D341Med (cell line): ENCODE data around the gene CCDC191.

Experiments
- DNase-seq: peaks from one replicate; pipeline ENCODE4 v3.0.0; 2012; ENCODE audit warnings: low spot score

CCDC191 gene

GRCh38 chr3:114057011-114057347 lies 653 bp upstream of the CCDC191 start:
- DNase-seq, result peak; percentile 50

- no peak for DNase-seq
These were observed 4.1 kb downstream of the CCDC191 start for GRCh38 chr3:114052216-114052615.

GRCh38 chr3:114043205-114043604 lies 13.1 kb downstream of the CCDC191 start:
- no peak for DNase-seq

GRCh38 chr3:114035896-114036295 lies 20.4 kb downstream of the CCDC191 start:
- DNase-seq, result no peak

- no peak for DNase-seq
These were observed 21.4 kb downstream of the CCDC191 start for GRCh38 chr3:114034787-114035545.

GRCh38 chr3:114034211-114034610 lies 22.1 kb downstream of the CCDC191 start:
- no peak for DNase-seq

GRCh38 chr3:114033721-114034120 lies 22.6 kb downstream of the CCDC191 start:
- DNase-seq, result no peak

GRCh38 chr3:114026331-114026730 lies 30.0 kb downstream of the CCDC191 start:
- DNase-seq, result no peak

GRCh38 chr3:114025451-114025850 lies 30.9 kb downstream of the CCDC191 start:
- DNase-seq, result no peak

- DNase-seq, result no peak
These were observed 34.1 kb downstream of the CCDC191 start for GRCh38 chr3:114022145-114022802.

- no peak for DNase-seq
These were observed 35.4 kb downstream of the CCDC191 start for GRCh38 chr3:114020907-114021306.

GRCh38 chr3:114019486-114019885 lies 36.8 kb downstream of the CCDC191 start:
- DNase-seq, result no peak

GRCh38 chr3:114014211-114014610 lies 42.1 kb downstream of the CCDC191 start:
- DNase-seq, result no peak

- no peak for DNase-seq
These were observed 45.1 kb downstream of the CCDC191 start for GRCh38 chr3:114011059-114011797.

GRCh38 chr3:114005481-114005880 lies 50.8 kb downstream of the CCDC191 start:
- DNase-seq, result no peak

GRCh38 chr3:113985541-113985940 lies 70.8 kb downstream of the CCDC191 start:
- DNase-seq, result no peak

GRCh38 chr3:113983544-113983943 lies 72.8 kb downstream of the CCDC191 start:
- no peak for DNase-seq

GRCh38 chr3:113981803-113982202 lies 74.5 kb downstream of the CCDC191 start:
- DNase-seq, result no peak

GRCh38 chr3:113979916-113980315 lies 76.4 kb downstream of the CCDC191 start:
- no peak for DNase-seq

GRCh38 chr3:113977822-113978221 lies 78.5 kb downstream of the CCDC191 start:
- DNase-seq, result no peak

GRCh38 chr3:113968986-113969385 lies 87.3 kb downstream of the CCDC191 start:
- no peak for DNase-seq

- no peak for DNase-seq
These were observed 90.2 kb downstream of the CCDC191 start for GRCh38 chr3:113966172-113966571.

- no peak for DNase-seq
These were observed 92.4 kb downstream of the CCDC191 start for GRCh38 chr3:113963879-113964278.
